Measurements from ENCODE around the gene TCF12.

TCF12 gene

GRCh38 chr15:56936929-56937328 is 18.5 kb downstream of the TCF12 start:
- H3K9ac ChIP-seq (ENCODE audit: low read depth, low read length, poor library complexity, severe bottlenecking): no peak overlapping the region
- peaks cover 15% of the 10 kb centered on the region for H3K4me1 ChIP-seq (ENCODE audit: insufficient read depth, low read length, poor library complexity, severe bottlenecking)
- H3F3A ChIP-seq (ENCODE audit: low read depth): no peaks in the 10 kb centered on the region
- H2AFZ ChIP-seq (ENCODE audit: low read length): no peak overlapping the region
- no peaks in the 10 kb centered on the region for H3K27me3 ChIP-seq (ENCODE audit: insufficient read depth, low read length, poor library complexity, severe bottlenecking)
- TF ChIP-seq EZH2phosphoT487 (IDR thresholded peaks at IDR 0.05; ENCODE audit: borderline replicate concordance): no peak
- TF ChIP-seq CTCF (conservative IDR thresholded peaks at IDR 0.05; ENCODE audit: low read length): no peak
- H3K36me3 ChIP-seq (ENCODE audit: insufficient read depth, low read length): no peaks in the 10 kb centered on the region
- H3K4me3 ChIP-seq (ENCODE audit: low read length, poor library complexity, severe bottlenecking): no peak overlapping the region
- peaks cover 63% of the 10 kb centered on the region for H4K20me1 ChIP-seq (ENCODE audit: insufficient read depth, low read length, poor library complexity, severe bottlenecking)
- no peak overlapping the region for H3K4me2 ChIP-seq (ENCODE audit: low read depth, low read length, poor library complexity, severe bottlenecking)
- H3K9me3 ChIP-seq (ENCODE audit: insufficient read depth, low read depth, low read length): no peaks in the 10 kb centered on the region
- H3K9me2 ChIP-seq (replicated peaks; ENCODE audit: low read depth, low read length): no peaks in the 10 kb centered on the region
- H3K79me2 ChIP-seq (ENCODE audit: insufficient read depth, low read length): peaks cover 94% of the 10 kb centered on the region

- Histone ChIP-seq H3K9ac (ENCODE audit: low read depth, low read length, poor library complexity, severe bottlenecking) (no peak overlapping the region), H3K27me3 (ENCODE audit: insufficient read depth, low read length, poor library complexity, severe bottlenecking) (no peaks in the 10 kb centered on the region), H2AFZ (ENCODE audit: low read length) (no peak overlapping the region), H3K4me2 (ENCODE audit: low read depth, low read length, poor library complexity, severe bottlenecking) (no peak overlapping the region), H4K20me1 (ENCODE audit: insufficient read depth, low read length, poor library complexity, severe bottlenecking) (peaks cover 58% of the 10 kb centered on the region), H3K4me3 (ENCODE audit: low read length, poor library complexity, severe bottlenecking) (no peak overlapping the region), H3K9me3 (ENCODE audit: insufficient read depth, low read depth, low read length) (no peaks in the 10 kb centered on the region), H3K9me2 (replicated peaks; ENCODE audit: low read depth, low read length) (no peaks in the 10 kb centered on the region), H3F3A (ENCODE audit: low read depth) (no peaks in the 10 kb centered on the region), H3K36me3 (ENCODE audit: insufficient read depth, low read length) (no peaks in the 10 kb centered on the region), H3K4me1 (ENCODE audit: insufficient read depth, low read length, poor library complexity, severe bottlenecking) (peaks cover 23% of the 10 kb centered on the region), H3K79me2 (ENCODE audit: insufficient read depth, low read length) (peaks cover 100% of the 10 kb centered on the region)
- TF ChIP-seq EZH2phosphoT487 (IDR thresholded peaks at IDR 0.05; ENCODE audit: borderline replicate concordance) (no peak), CTCF (conservative IDR thresholded peaks at IDR 0.05; ENCODE audit: low read length) (no peak)
Measured at GRCh38 chr15:56939257-56939656, 20.8 kb downstream of the TCF12 start.

GRCh38 chr15:56940388-56940787 is 21.9 kb downstream of the TCF12 start:
- no peaks in the 10 kb centered on the region for H3F3A ChIP-seq (ENCODE audit: low read depth)
- no peaks in the 10 kb centered on the region for H3K27me3 ChIP-seq (ENCODE audit: insufficient read depth, low read length, poor library complexity, severe bottlenecking)
- no peak overlapping the region for H3K4me3 ChIP-seq (ENCODE audit: low read length, poor library complexity, severe bottlenecking)
- 0 out of 2 replicates have a peak, but pooled peaks cover 4% of the 10 kb centered on the region for H3K9me3 ChIP-seq (ENCODE audit: insufficient read depth, low read depth, low read length)
- no peak overlapping the region for H2AFZ ChIP-seq (ENCODE audit: low read length)
- no peak overlapping the region for H3K4me2 ChIP-seq (ENCODE audit: low read depth, low read length, poor library complexity, severe bottlenecking)
- no peaks in the 10 kb centered on the region for H3K9me2 ChIP-seq (replicated peaks; ENCODE audit: low read depth, low read length)
- H4K20me1 ChIP-seq (ENCODE audit: insufficient read depth, low read length, poor library complexity, severe bottlenecking): peaks cover 47% of the 10 kb centered on the region
- H3K4me1 ChIP-seq (ENCODE audit: insufficient read depth, low read length, poor library complexity, severe bottlenecking): peaks cover 23% of the 10 kb centered on the region
- no peak for TF ChIP-seq EZH2phosphoT487 (IDR thresholded peaks at IDR 0.05; ENCODE audit: borderline replicate concordance)
- no peak for TF ChIP-seq CTCF (conservative IDR thresholded peaks at IDR 0.05; ENCODE audit: low read length)
- H3K79me2 ChIP-seq (ENCODE audit: insufficient read depth, low read length): peaks cover 100% of the 10 kb centered on the region
- no peak overlapping the region for H3K9ac ChIP-seq (ENCODE audit: low read depth, low read length, poor library complexity, severe bottlenecking)
- no peaks in the 10 kb centered on the region for H3K36me3 ChIP-seq (ENCODE audit: insufficient read depth, low read length)
